DND-41 (cell line): ENCODE data around the gene MICU2.
A peak's percentile ranks its signal among the peaks of the same experiment; 100 is the strongest.

ENCODE experiments used
- ATAC-seq: fragments of 200-7000 bp; cut with Tn5 transposase; 3 replicates; pipeline ENCODE4 v1.9.1; 2021; ENCODE audit warnings: low read depth; ENCODE audit not compliant: insufficient read depth
- DNase-seq: peaks from one replicate; pipeline ENCODE4 v3.0.0-alpha.2; 2020
- H2AFZ ChIP-seq: 2 replicates; pipeline ENCODE4 v1.6.0; 2012; ENCODE audit warnings: low read depth, low read length
- H3K27ac ChIP-seq: 2 replicates; pipeline ENCODE4 v1.5.1; 2012; ENCODE audit warnings: low read length, inconsistent platforms
- H3K27me3 ChIP-seq: fragments of 200-600 bp; sonication (generic); 2 replicates; pipeline ENCODE4 v1.6.0; 2012; ENCODE audit warnings: low read length, mild to moderate bottlenecking, inconsistent platforms; ENCODE audit not compliant: insufficient read depth, poor library complexity
- H3K36me3 ChIP-seq: 2 replicates; pipeline ENCODE4 v1.5.1; 2012; ENCODE audit warnings: low read length, inconsistent platforms; ENCODE audit not compliant: insufficient read depth
- H3K4me1 ChIP-seq: 2 replicates; pipeline ENCODE4 v1.5.1; 2012; ENCODE audit warnings: mild to moderate bottlenecking, low read length; ENCODE audit not compliant: insufficient read depth
- H3K4me2 ChIP-seq: 2 replicates; pipeline ENCODE4 v1.6.0; 2012; ENCODE audit warnings: mild to moderate bottlenecking, moderate library complexity, low read length, inconsistent platforms; ENCODE audit not compliant: insufficient read depth
- H3K4me3 ChIP-seq, 2 experiments: fragments of 200-600 bp in 1 of 2; shearing (Covaris generic) in 1 of 2; 2 replicates each; pipeline ENCODE4 v1.5.1; 2012 to 2016; ENCODE audit warnings: inconsistent platforms in 2 of 2, low read length in 2 of 2, mild to moderate bottlenecking in 2 of 2, low read depth in 1 of 2, moderate library complexity in 1 of 2
- H3K79me2 ChIP-seq: 2 replicates; pipeline ENCODE4 v1.6.0; 2012; ENCODE audit warnings: low read length, inconsistent platforms; ENCODE audit not compliant: insufficient read depth
- H3K9ac ChIP-seq: 2 replicates; pipeline ENCODE4 v1.6.0; 2012; ENCODE audit warnings: low read depth, mild to moderate bottlenecking, inconsistent platforms, low read length, moderate library complexity
- H3K9me3 ChIP-seq: 2 replicates; pipeline ENCODE4 v1.5.1; 2012; ENCODE audit warnings: low read length, moderate library complexity, mild to moderate bottlenecking, inconsistent platforms; ENCODE audit not compliant: insufficient read depth, severe bottlenecking
- H4K20me1 ChIP-seq: 2 replicates; pipeline ENCODE4 v1.6.0; 2012; ENCODE audit warnings: low read length; ENCODE audit not compliant: insufficient read depth
- CTCF ChIP-seq: IDR thresholded peaks from 2 replicates; pipeline ENCODE4 v1.5.1; 2012; ENCODE audit warnings: borderline replicate concordance, low read length, moderate library complexity, mild to moderate bottlenecking; ENCODE audit not compliant: poor library complexity, severe bottlenecking; ENCODE audit errors: extremely low read depth
- EZH2 ChIP-seq: IDR thresholded peaks from 3 replicates; pipeline ENCODE4 v1.6.1; 2012; ENCODE audit warnings: borderline replicate concordance, low read depth, mild to moderate bottlenecking, moderate library complexity, low read length, inconsistent platforms; ENCODE audit not compliant: severe bottlenecking

MICU2 gene

GRCh38 chr13:21584973-21585592 lies 18.9 kb downstream of the MICU2 start:
- no peak overlapping the region for H2AFZ ChIP-seq
- peaks cover 4% of the 10 kb centered on the region; the same call in 1 of the 2 replicates for H3K36me3 ChIP-seq
- TF ChIP-seq EZH2: no peak
- peaks cover 6% of the 10 kb centered on the region for H3K9me3 ChIP-seq
- H3K27ac ChIP-seq: no peak overlapping the region
- peaks cover 10% of the 10 kb centered on the region; the same call in 1 of the 2 replicates for H4K20me1 ChIP-seq
- H3K27me3 ChIP-seq: no peaks in the 10 kb centered on the region
- H3K9ac ChIP-seq: no peak overlapping the region
- no peak overlapping the region for H3K4me2 ChIP-seq
- DNase-seq: no peak
- ATAC-seq: no peak
- H3K4me3 ChIP-seq: no peak overlapping the region
- no peaks in the 10 kb centered on the region for H3K4me1 ChIP-seq
- peaks cover 81% of the 10 kb centered on the region for H3K79me2 ChIP-seq

- Histone ChIP-seq H3K4me1 (peaks cover 3% of the 10 kb centered on the region; the same call in 1 of the 2 replicates), H4K20me1 (peaks cover 9% of the 10 kb centered on the region; the same call in 1 of the 2 replicates), H3K9ac (no peak overlapping the region), H3K79me2 (peaks cover 73% of the 10 kb centered on the region), H3K27ac (no peak overlapping the region), H3K4me2 (no peak overlapping the region), H3K4me3 (no peak overlapping the region), H3K27me3 (no peaks in the 10 kb centered on the region), H3K36me3 (peaks cover 4% of the 10 kb centered on the region; the same call in 1 of the 2 replicates), H2AFZ (no peak overlapping the region), H3K9me3 (peaks cover 6% of the 10 kb centered on the region)
- ATAC-seq: no peak
- TF ChIP-seq CTCF (no peak), EZH2 (no peak)
- DNase-seq: no peak
These were observed 20.5 kb downstream of the MICU2 start for GRCh38 chr13:21583478-21583877.

DNA sequence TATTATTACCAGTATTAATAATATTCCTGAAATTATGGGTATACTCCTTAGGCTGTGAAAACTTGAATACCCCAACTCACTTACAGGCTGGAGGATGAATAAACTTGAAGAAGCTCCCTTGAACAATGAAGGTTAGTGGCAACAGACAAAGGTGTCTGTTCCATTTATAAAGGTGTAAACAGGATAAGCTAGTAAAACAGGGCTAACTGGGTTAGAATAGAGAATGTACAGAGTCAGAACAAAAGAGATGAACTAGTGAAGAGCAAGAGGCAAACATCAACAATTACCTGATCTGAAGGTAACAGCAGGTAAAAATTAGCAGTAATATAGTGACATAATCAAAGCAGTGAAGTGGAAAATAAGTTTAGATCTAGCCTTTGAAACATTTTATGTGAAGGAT lies 23.2 kb downstream of the MICU2 start:
- ATAC-seq (no peak), DNase-seq (no peak)
- H3K9me3 ChIP-seq: peaks cover 6% of the 10 kb centered on the region
- peaks cover 67% of the 10 kb centered on the region for H3K79me2 ChIP-seq
- peaks cover 3% of the 10 kb centered on the region; the same call in 1 of the 2 replicates for H3K4me1 ChIP-seq
- H3K27ac ChIP-seq: no peak overlapping the region
- peaks cover 4% of the 10 kb centered on the region; the same call in 1 of the 2 replicates for H3K36me3 ChIP-seq
- no peak overlapping the region for H3K4me2 ChIP-seq
- H3K9ac ChIP-seq: no peak overlapping the region
- H4K20me1 ChIP-seq: no peaks in the 10 kb centered on the region; the same call in 1 of the 2 replicates
- H3K27me3 ChIP-seq: no peaks in the 10 kb centered on the region
- no peak overlapping the region for H3K4me3 ChIP-seq
- no peak overlapping the region for H2AFZ ChIP-seq
- TF ChIP-seq CTCF (no peak), EZH2 (no peak)

DNA sequence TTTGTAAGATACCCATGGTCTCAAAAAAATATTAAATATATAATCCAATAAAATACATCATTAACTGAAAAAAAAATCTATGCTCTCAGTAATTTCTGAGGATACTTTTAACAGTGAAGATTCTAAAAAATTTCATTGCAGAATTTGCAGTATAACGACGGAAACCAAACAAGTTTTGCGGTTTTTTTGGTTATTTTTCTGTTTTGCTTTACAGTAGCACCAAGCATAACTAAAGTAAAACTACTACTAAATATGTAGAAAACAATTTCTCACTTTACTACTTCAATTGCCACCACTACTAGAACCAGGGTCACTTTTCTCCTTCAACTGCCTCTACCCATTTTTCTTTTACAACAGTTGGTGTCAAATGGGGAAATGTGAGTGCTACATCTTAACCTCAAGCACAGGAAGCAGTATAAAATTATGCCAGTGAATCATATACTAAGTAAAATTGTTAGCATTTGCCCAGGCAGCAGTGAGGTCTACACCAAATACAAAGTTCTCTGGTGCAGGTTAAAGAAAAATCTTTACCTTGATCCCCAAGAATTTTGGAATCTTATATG lies 24.1 kb downstream of the MICU2 start:
- Histone ChIP-seq H3K4me2 (no peak overlapping the region), H3K27me3 (no peaks in the 10 kb centered on the region), H3K4me3 (no peak overlapping the region), H3K36me3 (peaks cover 4% of the 10 kb centered on the region; the same call in 1 of the 2 replicates), H3K9ac (no peak overlapping the region), H3K9me3 (peaks cover 6% of the 10 kb centered on the region), H3K79me2 (peaks cover 66% of the 10 kb centered on the region), H3K27ac (no peak overlapping the region), H4K20me1 (no peaks in the 10 kb centered on the region), H3K4me1 (peaks cover 3% of the 10 kb centered on the region; the same call in 1 of the 2 replicates), H2AFZ (no peak overlapping the region)
- TF ChIP-seq CTCF (no peak), EZH2 (no peak)
- ATAC-seq: peak; percentile 59
- DNase-seq: no peak
